ENCODE measurements around the gene SCYGR4.

GRCh38 chr2:227613272-227613660 lies 4.0 kb upstream of the SCYGR4 start:
- TF ChIP-seq CTCF (IDR thresholded peaks at IDR 0.05; ENCODE audit: low read length) (no peak), EZH2 (IDR thresholded peaks at IDR 0.05; ENCODE audit: borderline replicate concordance, low read length) (no peak)
